Stimulated activated naive CD8-positive, alpha-beta T cell treated with anti-CD3 and anti-CD28 coated beads, Interleukin-15, Interleukin-2, amounts not matched to agents 100 U/mL and 50 U/mL, for 24 hours (primary cell): ENCODE measurements around the gene SLC8A2.

ENCODE experiments used
- ATAC-seq: fragments of 150-1000 bp; cut with Tn5 transposase; one replicate; pipeline ENCODE4 v1.10.0; 2021
- DNase-seq: peaks from one replicate; pipeline ENCODE4 v3.0.0; 2021

SLC8A2 gene, protein sequence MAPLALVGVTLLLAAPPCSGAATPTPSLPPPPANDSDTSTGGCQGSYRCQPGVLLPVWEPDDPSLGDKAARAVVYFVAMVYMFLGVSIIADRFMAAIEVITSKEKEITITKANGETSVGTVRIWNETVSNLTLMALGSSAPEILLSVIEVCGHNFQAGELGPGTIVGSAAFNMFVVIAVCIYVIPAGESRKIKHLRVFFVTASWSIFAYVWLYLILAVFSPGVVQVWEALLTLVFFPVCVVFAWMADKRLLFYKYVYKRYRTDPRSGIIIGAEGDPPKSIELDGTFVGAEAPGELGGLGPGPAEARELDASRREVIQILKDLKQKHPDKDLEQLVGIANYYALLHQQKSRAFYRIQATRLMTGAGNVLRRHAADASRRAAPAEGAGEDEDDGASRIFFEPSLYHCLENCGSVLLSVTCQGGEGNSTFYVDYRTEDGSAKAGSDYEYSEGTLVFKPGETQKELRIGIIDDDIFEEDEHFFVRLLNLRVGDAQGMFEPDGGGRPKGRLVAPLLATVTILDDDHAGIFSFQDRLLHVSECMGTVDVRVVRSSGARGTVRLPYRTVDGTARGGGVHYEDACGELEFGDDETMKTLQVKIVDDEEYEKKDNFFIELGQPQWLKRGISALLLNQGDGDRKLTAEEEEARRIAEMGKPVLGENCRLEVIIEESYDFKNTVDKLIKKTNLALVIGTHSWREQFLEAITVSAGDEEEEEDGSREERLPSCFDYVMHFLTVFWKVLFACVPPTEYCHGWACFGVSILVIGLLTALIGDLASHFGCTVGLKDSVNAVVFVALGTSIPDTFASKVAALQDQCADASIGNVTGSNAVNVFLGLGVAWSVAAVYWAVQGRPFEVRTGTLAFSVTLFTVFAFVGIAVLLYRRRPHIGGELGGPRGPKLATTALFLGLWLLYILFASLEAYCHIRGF

GRCh38 chr19:47471733-47472457 is at the start of gene SLC8A2:
SLC8A2 (minus strand) TSS chr19:47471893; CDS start chr19:47466403, 5,490 bp downstream.
- DNase-seq = peak; percentile 49
- ATAC-seq = no peak

- DNase-seq = no peak
- no peak for ATAC-seq
Observed at GRCh38 chr19:47520839-47521238, 49.1 kb upstream of the SLC8A2 start.

DNA sequence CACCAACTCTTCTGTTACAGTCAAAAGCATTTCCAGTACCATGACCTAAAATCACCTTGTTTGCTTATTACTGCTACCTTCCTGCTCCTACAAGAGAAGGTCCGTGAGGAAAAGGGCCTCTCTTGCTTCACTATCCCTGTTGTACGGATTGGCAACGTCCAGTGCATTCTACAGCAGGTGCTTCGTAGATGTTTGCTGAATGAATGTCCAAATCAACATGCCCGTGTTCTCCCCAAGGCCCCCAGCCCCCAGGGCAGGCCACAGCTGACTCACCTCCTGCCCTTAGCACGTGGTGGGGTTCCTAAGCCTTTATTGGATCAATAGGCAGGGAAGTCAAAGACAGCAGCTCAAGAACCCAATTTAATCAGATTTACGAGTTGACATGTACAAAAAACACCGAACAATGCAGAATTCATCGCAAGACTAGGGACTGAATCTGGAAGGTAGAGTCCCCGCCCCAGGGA is 48.7 kb upstream of the SLC8A2 start:
- ATAC-seq = no peak
- no peak for DNase-seq

- ATAC-seq = no peak
- DNase-seq = no peak
Observed at GRCh38 chr19:47518854-47519253, 47.2 kb upstream of the SLC8A2 start.

GRCh38 chr19:47518139-47518538 is 46.4 kb upstream of the SLC8A2 start:
- DNase-seq = peak; percentile 74

GRCh38 chr19:47514869-47515588 is 43.3 kb upstream of the SLC8A2 start, which contains the start of gene NAPA:
NAPA (minus strand) TSS chr19:47515063; CDS start chr19:47514940, 123 bp downstream.
- DNase-seq (peak; percentile 100), ATAC-seq (peak; percentile 97)

More at GRCh38 chr19:47518139-47518538, 46.4 kb upstream of the SLC8A2 start:
- peak; percentile 17 for ATAC-seq

DNA sequence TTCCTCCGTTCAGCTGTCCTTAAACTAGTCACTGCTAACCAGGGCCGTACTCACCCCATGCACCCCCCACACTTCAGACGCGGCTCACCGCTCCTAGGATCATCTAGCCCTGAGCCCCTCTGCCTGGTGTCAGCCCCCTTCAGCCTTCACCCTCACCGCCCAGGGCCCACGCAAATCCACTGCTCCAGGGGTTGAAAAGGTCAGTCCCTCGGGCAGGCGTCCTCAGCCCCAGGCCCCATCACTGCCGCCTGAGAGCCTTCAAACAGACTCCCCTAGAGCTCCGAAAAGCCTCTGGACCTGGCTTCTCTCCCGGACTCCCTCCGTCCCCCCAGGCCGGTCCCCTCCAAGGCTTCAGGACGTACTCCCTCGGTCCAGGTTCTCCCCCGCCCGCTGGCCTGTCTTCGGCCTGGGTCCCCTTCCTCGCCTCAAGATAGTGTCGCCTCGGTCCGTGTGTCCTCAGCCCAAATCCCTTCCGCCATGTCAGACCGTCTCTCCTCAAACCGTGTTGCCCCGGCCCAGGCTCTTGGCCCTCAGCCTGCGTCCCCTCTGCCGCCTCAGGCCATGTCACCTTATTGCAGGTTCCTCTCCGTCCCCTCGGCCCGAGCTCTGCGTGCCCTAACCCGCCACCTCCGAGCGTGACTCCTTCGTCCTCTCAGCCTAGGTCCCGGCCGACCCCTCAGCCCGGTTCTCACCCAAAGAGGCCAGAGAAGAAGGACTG is 42.6 kb upstream of the SLC8A2 start:
- DNase-seq (peak; percentile 21), ATAC-seq (peak; percentile 0)

DNA sequence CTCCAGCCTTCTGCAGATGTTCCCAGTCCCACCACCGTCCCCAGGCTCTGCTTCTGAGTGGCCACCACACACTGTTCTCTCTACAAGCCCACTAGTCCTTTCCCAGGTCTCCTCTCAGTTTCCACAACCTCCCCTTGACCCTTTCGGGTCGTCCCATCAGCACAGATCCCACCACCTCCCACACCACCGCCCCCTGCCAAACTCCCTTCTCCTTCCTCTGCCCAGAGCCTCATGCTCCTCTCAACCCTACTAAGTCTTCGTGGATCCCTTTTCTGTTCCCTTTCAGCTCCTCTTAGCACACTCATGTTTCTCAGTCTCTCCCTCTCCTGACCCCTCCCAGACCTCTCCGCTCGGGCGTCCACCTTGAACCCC is 41.2 kb upstream of the SLC8A2 start:
- ATAC-seq (no peak), DNase-seq (no peak)

GRCh38 chr19:47512183-47512947 is 40.7 kb upstream of the SLC8A2 start:
- DNase-seq (no peak), ATAC-seq (no peak)

GRCh38 chr19:47511681-47512080 is 40.0 kb upstream of the SLC8A2 start:
- DNase-seq (no peak), ATAC-seq (no peak)

DNA sequence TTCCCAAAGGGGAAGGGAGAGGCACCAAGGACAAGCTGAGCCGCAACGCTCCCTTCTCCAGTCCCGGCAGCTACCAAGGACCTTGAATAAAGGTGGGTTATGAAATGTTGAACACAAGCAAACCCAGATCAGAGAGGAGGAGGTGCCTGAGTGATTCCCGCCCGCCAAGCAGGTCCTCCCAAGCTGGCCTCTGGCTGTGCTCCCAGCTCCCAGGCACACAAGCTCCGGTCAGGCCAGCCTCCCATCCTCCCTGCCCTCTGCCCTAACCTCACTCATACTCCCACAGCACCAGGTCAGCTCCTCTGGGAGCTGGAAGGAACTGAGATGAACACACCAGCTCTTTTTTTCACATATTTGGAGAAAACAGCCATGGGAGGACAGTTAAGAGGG is 39.4 kb upstream of the SLC8A2 start:
- DNase-seq (no peak), ATAC-seq (no peak)

DNA sequence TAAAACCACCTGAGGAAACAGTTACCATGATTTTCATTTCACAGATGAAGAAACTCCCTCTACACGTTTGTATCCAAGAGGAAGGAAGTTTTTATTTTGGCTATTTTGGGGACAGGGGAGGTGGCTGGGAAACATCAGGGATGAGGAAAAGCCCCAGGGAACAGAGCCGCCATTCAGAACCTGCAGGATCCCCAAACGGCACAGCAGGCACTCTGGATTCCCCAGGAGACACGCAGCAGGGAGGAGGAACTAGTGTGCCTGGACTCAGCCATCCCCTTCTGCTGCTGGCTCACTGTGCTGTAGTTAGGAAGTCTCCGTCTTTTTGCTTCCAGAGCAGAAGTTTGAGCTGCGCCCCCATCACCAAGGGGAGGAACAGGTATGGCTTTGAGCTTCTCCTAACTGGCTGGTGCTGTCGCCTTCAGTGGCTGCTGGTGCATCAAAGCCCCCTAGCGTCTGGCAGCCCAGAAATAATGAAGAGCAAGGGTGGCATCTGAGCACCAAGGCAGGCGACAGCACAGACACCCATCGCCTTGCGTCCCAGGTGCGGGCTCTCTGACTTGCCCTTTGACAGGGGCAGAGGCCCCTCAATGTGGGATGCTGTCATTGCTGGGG is 38.9 kb upstream of the SLC8A2 start:
- ATAC-seq = no peak
- no peak for DNase-seq

DNA sequence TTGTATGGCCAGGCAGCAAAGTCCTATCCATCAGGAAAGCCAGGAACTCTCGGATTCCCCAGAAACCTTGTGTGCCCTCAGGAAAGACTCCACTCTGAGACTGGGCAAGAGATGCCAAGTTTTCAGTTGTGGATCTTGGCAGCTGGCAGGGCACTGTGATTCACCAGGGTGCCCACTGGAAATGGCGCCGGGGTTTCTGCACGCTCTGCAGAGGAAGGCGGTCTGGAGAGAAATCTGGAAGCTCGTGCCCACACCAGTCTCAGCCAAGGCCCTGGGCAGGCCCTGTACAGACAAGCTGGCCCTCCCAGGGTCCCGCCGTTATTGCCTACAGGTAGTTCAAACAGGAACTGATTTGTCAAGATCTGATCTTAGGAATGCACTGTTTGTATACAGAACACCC is 38.3 kb upstream of the SLC8A2 start:
- ATAC-seq = no peak
- no peak for DNase-seq

DNA sequence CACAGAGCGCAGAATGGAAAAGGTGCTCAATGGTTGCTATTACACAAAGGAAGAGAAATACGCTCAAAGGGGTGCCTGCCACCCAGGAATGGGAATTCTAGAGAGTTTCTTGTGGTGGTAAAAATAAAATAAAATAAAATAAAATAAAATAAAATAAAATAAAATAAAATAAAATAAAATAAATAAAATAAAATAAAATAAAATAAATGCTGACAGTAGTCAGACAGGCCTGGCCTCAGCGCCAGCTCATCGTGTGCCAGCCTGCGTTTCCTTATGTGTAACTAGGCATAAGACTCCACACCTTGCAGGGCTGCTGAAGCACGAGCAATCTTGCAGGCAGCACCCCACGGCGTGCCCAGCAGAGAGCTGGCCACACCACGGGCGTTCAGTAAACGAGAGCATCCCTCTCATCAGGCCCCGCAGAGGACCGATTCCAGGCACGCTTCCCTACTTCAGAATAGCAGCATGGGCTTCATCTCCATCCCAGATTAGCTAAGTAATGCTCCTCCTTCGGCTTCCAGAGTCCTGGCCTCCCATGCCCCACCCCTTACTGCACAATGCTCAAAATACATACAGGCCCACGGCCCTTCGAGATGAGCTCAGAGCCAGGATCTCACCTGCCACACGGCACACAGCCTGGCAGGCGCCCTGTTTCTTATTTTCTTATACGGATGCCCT is 37.6 kb upstream of the SLC8A2 start:
- DNase-seq = no peak
- ATAC-seq = no peak

- DNase-seq (no peak), ATAC-seq (no peak)
Observed at GRCh38 chr19:47508721-47509120, 37.0 kb upstream of the SLC8A2 start.

DNA sequence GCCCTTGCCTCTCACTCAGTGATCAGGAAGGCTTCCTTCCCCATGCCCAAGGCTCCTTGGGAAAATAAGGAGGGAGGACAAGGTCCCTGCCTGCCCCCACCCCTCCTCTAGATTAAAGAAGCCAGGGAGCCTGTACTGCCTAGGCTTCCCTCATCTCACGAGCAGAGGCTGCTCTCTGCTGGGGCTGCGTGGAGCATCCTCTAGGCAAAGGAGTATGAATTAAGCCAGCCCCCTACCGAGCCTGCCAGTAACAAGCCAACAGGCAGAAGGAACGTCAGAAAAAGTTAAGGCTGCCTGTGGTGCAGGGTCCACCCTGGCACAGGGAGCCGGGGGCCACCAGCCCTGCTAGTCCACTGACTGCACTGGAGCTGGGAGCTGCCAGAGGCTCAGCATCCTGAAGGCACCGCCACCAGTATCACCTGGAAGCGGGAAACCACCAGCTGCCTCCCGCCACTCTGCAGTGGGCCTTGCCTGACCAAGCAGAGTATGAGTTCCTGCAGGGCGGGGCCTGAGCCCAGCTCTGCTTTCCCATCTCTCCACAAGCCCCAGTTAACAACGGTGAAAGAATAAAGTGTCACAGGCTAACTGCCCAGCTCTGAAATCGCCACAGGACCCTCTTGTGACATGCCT is 36.3 kb upstream of the SLC8A2 start:
- DNase-seq (no peak), ATAC-seq (no peak)

DNA sequence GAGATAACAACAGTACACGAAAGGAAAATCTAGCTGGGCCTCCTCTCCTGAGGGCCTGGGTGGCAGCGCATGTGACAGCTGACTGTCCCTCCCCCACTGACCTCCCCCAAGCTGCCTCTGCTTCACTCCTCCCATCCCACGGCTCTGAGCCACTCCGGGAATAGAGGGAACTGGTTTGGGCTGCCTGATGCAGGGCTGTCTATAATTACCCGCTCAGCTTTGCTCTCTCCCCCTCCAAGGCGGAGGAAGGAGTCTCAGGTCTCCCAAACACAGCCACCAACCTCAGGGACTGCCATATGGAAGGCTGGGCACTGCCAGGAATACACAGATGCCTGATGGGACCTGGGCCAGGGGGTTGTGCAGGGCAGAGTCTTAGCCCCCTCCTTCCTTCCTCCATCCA is 35.3 kb upstream of the SLC8A2 start:
- ATAC-seq (no peak), DNase-seq (no peak)

DNA sequence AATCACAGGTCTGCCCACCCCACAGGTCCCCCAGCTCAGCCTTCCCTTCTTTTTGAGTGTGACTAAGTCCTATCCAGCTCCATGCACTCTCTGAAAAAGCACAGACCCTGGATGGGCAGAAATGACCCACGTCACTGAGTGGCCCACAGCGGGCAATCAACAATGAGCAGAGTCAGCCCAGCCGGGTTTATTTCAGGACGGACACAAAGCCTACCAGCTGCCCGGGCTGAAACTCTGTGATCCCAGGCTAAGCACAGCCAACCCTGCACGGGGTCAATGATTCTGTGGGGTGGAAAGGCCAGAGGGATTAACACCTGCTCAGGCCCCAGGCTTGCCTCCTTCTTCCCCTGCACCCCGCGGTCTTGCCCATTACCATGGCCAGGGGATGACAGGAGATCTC is 34.8 kb upstream of the SLC8A2 start:
- ATAC-seq (no peak), DNase-seq (no peak)

GRCh38 chr19:47505506-47505905 is 33.8 kb upstream of the SLC8A2 start:
- no peak for DNase-seq

More at GRCh38 chr19:47505506-47505905, 33.8 kb upstream of the SLC8A2 start:
- ATAC-seq = no peak
